GM10847 (cell line): Measurements from ENCODE around the gene BACH2.

Experiments used
- POLR2A ChIP-seq: IDR thresholded peaks from 2 replicates; pipeline ENCODE4 v1.6.1; 2011; ENCODE audit not compliant: insufficient read length; ENCODE audit errors: extremely low read depth

BACH2 gene

DNA sequence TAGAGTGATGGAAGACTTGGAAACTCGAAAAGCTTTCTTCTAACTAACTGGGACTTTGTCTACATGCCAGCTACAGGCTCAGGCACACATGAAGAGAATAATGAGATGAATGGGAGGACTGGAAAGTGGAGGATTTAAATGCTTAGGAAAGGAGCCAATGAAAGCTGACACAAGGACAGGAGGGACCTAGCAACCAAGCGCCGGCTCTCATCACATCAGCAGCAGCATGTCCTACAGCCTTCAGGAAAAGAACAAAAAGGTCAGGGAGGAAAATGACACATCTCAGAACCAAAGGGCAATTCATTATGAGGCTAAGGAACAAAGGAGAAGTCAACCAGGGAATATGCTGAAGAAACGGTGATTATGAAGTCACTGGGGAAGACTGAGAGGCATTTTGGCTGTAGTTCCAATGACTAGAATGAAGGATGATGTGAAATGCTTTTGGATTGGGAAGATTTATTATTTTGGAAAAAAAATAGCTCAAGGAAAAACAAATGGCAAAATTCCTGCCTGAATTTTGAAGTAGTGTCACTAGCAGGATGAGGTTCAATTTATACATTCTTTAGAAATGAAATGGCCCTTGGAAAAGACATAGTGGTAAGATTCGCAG is 5.7 kb downstream of the BACH2 start:
- no peak for TF ChIP-seq POLR2A

DNA sequence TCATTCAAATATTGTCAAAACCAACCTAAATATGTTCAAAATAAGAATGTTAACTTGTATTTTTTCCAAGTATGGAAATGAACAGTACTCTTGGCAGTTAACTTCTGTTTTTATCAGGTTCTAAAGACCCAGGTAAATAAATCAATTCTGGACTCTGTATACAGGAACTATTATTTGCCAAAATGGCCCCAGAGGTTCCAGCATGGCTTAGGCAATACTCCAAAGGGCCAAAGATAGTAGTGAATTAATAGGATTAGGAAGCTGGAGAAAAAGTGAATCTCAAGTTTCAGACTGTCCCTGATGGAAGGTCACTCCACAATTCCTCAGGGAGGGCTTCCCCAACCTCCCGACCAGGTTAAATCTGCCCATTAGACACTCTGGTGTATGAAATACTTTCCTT is 6.7 kb downstream of the BACH2 start:
- TF ChIP-seq POLR2A, result no peak

DNA sequence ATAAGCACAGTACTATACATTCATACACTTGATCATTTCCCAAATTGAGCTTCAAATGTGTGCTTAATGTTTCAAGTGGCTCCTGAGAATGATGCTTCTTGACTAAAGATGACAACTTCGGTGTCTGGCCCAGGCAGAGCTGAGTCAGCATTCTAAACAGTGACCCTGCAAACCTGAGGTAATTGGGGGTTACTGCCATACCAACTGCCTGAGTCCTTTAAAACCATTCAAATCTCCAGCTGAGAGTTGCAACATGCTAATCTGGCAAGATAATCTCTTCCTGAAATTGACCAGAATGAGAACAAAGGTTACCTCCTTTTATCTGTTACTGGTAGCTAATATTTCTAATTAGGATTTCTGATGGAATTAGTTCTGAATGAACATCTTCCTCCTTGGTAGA is 8.2 kb downstream of the BACH2 start:
- no peak for TF ChIP-seq POLR2A

DNA sequence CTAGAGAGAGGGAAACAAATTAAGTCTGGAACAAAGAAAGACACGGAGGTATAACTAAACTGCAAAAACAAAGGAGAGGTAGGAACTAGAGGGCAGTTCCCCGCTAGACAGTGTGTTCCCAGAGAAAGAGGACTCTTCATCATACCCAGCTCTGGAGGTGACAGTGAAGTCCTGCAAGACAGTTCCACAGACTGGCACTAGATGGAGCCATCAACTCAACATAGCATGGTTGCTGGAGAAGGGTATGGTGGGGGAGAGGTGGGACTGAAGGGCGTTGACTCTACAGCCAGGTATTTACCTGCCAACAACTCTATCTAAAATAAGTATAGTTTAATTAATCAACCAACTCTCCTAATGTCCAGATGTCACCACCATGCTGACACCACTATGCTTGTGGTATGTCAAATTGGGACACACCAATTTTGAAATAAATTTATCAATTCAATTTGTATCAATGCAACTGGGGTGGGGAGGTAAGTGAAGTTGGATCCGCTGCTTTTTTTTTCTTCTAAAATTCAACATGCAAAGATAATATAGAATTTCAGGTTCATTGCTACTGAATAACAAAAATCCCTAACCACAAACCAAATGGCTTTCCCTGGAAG is 9.7 kb downstream of the BACH2 start:
- no peak for TF ChIP-seq POLR2A

DNA sequence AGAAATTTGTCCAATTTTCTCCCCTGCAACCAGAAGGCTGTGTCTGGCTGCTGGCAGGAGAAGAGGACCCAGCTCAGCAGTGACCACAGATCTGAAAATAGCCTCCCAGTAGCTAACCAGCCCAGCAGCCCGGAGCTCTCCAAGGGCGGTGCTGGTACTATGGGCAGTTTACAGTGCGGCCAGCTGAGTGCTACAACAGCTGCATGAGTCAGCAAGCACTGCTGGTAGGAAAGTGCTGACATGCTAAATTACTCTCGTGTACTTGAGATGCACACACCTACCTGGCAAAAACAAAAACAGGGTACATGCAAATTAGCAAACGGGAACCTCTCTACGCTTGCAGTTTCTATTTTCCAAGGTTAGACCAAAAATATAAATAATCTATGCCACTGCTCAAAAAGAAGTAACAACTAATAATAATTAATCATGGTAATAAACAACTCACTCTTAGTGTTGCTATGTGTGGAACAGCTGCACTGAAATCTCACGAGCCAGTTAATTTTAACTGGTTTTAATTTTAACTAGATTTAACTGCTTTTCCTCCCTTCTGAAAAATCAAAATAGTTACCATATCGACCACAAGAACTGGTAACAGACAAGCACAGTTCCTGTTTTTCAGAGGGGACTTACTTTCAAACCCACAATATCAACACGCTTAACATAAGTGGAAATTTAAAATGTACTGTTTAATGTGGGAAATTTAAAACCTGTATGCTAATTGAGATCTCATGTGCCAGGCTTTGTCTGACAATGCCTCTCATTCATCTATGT is 10.8 kb downstream of the BACH2 start:
- no peak for TF ChIP-seq POLR2A

DNA sequence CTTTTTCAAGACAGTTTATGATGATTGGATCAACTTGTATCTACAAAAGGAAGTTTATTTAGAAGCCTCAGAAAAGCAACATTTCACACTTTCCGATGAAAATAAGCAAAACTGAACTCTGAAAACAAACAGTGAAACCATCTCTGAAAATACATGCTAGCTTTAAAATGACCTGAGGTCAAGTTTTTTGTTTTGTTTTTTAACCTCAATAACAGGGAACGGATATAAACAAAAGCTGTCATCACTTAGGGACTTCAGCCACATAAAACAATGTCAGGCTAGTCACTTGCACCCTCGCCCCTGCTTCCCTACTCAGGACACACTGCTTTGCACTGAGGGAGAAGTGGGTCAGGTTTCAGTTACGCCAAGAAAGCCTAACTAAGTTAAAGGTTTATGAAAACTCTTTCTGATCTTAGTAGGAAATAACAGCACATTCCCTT is 11.6 kb downstream of the BACH2 start:
- no peak for TF ChIP-seq POLR2A

DNA sequence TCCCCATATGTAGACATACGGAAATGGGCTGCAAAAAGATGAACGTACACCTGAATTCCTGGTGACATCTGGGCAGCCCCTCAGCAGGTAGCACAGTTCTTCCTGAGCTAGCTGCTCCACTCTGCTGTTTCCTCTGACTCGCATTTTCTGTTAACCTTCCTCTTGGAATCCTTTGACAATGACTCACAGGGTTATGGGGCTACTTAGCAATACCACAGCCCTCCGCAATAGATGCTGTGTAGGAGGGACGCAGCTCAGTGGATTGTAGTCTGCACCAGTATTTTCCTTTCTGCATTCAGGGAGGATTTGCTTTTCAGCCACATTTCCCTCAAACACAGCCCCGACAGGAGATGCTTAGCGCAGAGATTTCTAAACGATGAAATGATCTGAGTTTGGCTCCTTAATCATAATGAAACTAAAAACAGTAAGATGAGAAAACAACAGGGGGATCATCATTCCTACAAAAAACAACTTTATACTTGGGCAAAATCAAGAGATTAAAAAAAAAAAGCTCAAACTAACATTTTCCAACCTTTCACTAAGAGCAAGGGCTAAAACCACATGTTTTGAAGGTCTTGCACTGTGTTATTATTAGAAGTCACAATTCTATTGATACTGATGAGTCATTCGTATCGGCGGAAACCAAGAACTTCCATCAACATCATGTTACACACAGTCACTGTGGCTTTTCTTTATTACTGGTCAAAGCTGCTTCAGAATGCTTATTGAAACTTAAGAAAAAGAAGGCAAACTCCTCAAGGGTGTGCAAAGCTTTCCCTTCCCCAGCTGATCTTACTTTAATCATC is 12.2 kb downstream of the BACH2 start:
- TF ChIP-seq POLR2A, result no peak

DNA sequence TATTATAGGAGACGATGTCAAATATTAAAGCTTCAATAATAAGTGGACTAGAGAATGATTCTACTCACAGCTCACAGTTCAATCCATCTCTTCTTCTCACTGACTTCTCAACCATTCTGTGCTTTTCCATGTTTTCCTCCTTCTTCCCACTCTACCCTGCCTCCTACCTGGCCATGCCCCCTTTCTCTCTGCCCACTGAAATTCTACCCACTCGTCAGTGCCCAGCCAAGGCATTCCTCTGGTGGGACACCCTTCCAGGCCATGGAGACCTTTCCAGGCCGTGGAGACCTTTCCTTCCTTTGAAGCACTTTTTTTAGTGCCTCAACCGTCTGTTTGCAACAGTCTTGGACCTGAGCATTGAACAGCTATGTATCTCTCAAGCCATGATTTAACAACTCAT is 18.5 kb downstream of the BACH2 start:
- TF ChIP-seq POLR2A, result no peak

DNA sequence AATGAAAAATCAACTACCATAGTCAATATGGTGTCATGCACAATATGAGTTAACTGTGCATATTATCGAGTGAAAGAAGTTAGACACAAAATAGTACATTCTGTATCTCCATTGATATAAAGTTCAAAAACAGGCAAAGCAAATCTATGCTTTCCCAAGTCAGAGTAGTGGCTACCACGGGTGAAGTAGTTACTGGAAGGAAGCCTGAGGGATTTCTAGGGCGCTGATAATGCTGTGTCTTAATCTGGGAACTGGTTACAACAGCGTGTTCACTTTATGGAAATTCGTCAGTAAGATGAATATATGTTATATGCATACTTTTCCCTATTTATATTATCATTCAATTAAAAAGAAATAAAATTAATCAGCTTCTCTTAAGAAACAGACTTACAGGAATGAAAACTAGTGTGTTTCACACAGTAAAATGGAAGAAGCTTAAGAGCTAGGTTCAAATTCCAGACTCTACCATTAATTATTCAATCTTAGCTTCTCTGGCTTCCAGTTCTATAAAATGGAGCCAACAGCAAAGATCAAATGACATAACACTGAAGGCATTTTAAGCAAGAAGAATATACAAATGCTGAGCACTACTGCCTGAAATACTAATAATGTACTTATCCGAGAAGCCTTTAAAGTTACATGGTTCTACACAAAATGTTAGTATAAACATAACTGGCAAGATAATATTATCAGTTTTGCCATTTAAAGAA is 19.2 kb downstream of the BACH2 start:
- TF ChIP-seq POLR2A, result no peak

DNA sequence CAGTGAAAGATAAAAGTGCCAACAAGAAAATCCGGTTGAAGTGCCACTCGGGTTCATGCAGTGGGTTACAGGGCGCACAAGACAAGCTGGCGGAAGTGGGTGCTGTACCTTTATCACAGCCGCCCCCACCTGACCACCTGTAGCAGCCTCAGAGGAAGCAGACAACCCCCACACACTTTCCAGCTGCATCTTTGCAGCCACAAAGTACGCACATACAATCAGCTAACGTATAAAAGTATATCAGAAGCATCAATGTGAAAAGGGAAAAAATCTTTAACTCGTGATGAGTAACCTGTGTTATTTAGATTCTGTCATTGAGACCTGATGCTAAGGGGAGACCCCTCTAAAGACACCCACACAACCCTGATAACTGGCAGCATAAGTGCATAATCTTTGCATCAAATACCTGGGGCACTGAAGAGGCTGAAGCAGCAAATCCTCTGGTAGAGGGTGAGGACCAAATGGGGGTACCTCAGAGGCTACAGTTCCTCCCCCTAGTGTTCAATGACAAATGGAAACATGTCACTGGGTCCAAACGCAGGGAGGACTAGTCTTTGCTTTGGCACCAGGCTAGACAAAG is 22.1 kb downstream of the BACH2 start:
- TF ChIP-seq POLR2A, result no peak

DNA sequence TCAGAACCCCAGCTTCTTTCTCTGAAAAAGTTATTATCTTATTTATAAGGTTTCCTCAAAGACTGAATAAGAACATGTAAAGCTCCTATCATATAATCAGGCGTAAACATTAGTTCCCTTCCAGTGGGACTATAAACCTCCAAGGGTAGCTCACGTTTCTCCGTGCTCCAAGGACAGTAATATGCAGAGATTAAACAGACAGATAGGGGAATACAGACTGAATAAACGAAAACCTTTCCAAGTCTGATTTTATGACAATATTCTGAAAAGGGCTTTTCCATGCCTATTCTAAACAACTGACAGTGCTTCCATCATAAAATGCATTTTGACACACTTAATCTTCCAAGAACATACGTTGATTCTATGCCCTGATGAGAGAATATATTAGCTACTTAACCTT is 22.8 kb downstream of the BACH2 start:
- TF ChIP-seq POLR2A, result no peak

DNA sequence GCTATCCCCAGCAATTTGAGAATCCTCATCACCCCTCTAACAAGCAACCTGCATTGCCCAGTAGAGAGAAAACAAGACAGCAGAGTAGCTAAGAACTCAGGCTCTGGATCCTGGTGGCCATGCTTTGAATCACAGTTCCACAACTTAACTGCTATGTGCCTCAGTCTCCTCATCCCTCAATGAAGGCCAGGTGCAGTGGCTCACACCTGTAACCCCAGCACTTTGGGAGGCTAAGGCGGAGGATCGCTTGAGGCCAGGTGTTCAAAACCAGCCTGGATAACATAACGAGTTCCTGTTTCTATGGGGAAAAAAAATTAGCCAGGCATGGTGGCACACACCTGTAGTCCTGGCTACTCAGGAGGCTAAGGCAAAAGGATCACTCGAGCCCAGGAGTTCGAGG is 23.7 kb downstream of the BACH2 start:
- TF ChIP-seq POLR2A, result no peak

DNA sequence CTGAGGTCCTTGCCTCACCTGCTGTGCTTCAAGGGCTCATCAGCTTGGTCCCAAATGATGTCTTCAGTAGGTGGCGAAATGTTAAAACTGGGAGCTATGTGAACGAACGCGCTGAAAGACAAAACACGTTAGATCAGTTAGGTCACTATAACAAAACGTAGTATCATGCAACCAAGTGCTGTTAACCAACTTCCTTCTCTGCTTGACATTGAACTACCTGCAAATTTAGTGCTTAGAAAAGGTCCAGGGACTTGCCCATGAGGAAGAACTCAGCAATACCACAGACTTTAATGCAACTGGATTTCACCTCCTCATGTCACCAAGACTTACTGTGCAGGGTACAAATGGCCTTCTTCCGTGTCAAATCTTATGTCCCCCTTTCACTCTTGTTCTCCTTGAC is 24.8 kb downstream of the BACH2 start:
- TF ChIP-seq POLR2A, result no peak

DNA sequence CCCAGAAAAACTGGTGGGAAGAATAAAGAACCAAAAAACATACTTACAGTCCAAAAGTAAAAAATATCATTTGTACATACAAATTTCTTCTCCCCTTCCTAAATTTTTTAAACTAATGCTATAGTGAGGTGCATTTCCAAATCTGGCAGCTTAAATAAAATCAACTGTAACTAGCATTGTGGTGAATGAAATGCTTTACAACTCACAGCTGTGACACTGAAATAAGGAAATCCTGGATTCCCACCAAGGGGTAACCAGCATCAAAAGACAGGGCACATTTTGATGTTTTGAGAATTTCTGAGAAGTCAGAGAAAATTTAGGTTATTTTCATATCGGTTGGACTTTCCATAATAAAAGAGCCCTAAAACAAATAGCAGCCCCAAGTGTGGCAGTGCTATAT is 27.3 kb downstream of the BACH2 start:
- TF ChIP-seq POLR2A, result no peak

DNA sequence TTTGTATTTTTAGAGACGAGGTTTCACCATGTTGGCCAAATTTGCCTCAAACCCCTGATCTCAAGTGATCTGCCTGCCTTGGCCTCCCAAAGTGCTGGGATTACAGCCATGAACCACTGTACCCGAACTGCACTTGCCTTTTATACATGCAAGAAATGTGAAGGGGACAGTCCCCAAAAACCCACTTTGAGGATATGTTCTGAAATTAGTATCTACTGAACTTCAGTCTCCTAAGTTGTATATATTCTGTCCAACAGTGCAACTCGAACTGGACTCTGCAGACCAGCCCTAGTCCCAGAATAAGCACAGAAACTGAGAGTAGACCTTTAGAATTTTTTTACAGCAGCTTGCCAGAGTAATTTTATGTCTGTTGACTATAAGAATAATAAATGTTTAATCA is 28.5 kb downstream of the BACH2 start:
- TF ChIP-seq POLR2A, result no peak

DNA sequence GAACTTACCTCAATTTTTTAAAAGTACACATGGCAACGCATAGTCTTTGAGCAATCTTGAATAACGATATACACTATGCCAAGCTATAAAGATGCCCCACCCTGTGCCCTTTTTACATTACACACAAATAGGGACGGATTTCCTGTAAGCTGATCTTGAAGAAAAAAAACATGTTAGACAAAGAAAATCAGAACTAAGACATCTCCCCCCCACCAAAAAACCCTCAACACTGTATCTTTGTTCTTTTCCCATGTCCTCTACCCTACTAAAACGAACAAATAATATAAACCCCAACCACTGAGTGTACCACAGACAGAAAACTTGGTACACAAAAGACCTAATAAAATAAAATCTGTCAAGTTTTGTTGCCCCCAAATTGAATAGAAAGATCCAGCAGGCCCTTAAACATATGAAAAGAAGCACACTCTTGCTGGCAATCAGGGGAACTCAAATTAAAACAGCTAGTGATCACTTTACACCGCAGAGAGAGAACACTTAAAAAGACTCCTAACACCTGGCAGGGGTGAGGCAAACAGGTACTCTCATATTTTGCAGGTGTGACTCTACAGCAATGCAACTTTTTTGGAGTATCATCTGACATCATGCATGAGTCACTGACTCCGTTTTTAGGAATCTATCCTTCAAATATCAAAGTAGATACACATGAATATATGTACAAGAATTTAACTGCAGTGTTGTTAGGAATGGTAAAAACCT is 29.6 kb downstream of the BACH2 start:
- no peak for TF ChIP-seq POLR2A
